GM23248 (cell line): ENCODE results near the gene ACAP3. TPM values are rescaled to one million over a fixed set of nuclear protein-coding genes. Genes with fewer than 3 reads are reported as not detected.

Experiments used
- DNase-seq: peaks from one replicate; pipeline ENCODE4 v3.0.0-alpha.2; 2015
- H2AFZ ChIP-seq: fragments of 200-600 bp; sonication (generic); 2 replicates; pipeline ENCODE4 v1.6.1; 2016; ENCODE audit warnings: antibody characterized with exemption
- H3F3A ChIP-seq: fragments of 200-600 bp; sonication (generic); 2 replicates; pipeline ENCODE4 v1.6.1; 2016; ENCODE audit warnings: mild to moderate bottlenecking, antibody characterized with exemption, mixed run types; ENCODE audit not compliant: insufficient read depth
- H3K27ac ChIP-seq: fragments of 200-600 bp; sonication (generic); 2 replicates; pipeline ENCODE4 v1.5.1; 2016; ENCODE audit warnings: mild to moderate bottlenecking
- H3K27me3 ChIP-seq: fragments of 200-600 bp; sonication (generic); replicated peaks from 2 replicates; pipeline ENCODE4 v1.6.1; 2016; ENCODE audit warnings: mild to moderate bottlenecking; ENCODE audit not compliant: insufficient read depth
- H3K36me3 ChIP-seq: fragments of 200-600 bp; sonication (generic); 2 replicates; pipeline ENCODE4 v1.6.1; 2016; ENCODE audit warnings: low read depth, mild to moderate bottlenecking
- H3K4me1 ChIP-seq: fragments of 200-600 bp; sonication (generic); 2 replicates; pipeline ENCODE4 v1.6.1; 2016; ENCODE audit warnings: mild to moderate bottlenecking; ENCODE audit not compliant: insufficient read depth
- H3K4me2 ChIP-seq: fragments of 200-600 bp; sonication (generic); one replicate; pipeline ENCODE4 v1.6.1; 2016; ENCODE audit warnings: mild to moderate bottlenecking; ENCODE audit not compliant: unreplicated experiment
- H3K4me3 ChIP-seq: fragments of 200-600 bp; sonication (generic); 2 replicates; pipeline ENCODE4 v1.5.1; 2016; ENCODE audit warnings: mild to moderate bottlenecking
- H3K79me2 ChIP-seq: fragments of 200-600 bp; sonication (generic); 2 replicates; pipeline ENCODE4 v1.6.1; 2016; ENCODE audit warnings: mild to moderate bottlenecking; ENCODE audit not compliant: insufficient read depth
- H3K9ac ChIP-seq: fragments of 200-600 bp; sonication (generic); 2 replicates; pipeline ENCODE4 v1.6.1; 2016; ENCODE audit warnings: mild to moderate bottlenecking
- H3K9me2 ChIP-seq: fragments of 200-600 bp; sonication (generic); 2 replicates; pipeline ENCODE4 v1.6.1; 2016; ENCODE audit warnings: mixed run types, mild to moderate bottlenecking, moderate library complexity; ENCODE audit not compliant: insufficient read depth
- H3K9me3 ChIP-seq: fragments of 200-600 bp; sonication (generic); one replicate; pipeline ENCODE4 v1.6.1; 2017; ENCODE audit warnings: low read depth
- H4K20me1 ChIP-seq: fragments of 200-600 bp; sonication (generic); 2 replicates; pipeline ENCODE4 v1.6.0; 2016; ENCODE audit not compliant: insufficient read depth
- EZH2 ChIP-seq: fragments of 200-600 bp; sonication (generic); IDR thresholded peaks from 2 replicates; pipeline ENCODE4 v1.6.1; 2018; ENCODE audit warnings: antibody characterized with exemption, mild to moderate bottlenecking; ENCODE audit not compliant: insufficient read depth, poor library complexity, severe bottlenecking
- EZH2phosphoT487 ChIP-seq: fragments of 200-600 bp; sonication (generic); IDR thresholded peaks from 2 replicates; pipeline ENCODE4 v1.6.1; 2018; ENCODE audit warnings: antibody characterized with exemption, moderate library complexity, mild to moderate bottlenecking, low read depth; ENCODE audit not compliant: insufficient read depth
- WGBS, 2 experiments: methylation state at CpG; one replicate each; pipeline ENCODE4 v1.1.6; 2015 to 2017; ENCODE audit warnings: low lambda C conversion rate in 2 of 2, low coverage in 1 of 2; ENCODE audit errors: missing lambda C conversion rate in 2 of 2; 5-methylcytosine and 5-hydroxymethylcytosine counted together
- in situ Hi-C: fragments of 300-500 bp; cut with MboI; formaldehyde crosslinking; loops from 2 replicates; pipeline ENCODE4 v1.15.0; 2020
- polyA plus RNA-seq: library from polyadenylated mRNA; unstranded; fragments of >200 nt; fragmentation: Nextera tagmentation; extraction: Ambion mirVana; gene quantifications from 2 replicates; pipeline ENCODE4 v1.2.1, GENCODE V29; 2016
- total RNA-seq: library from RNA; depleted of rRNA; stranded (reverse); fragments of >200 nt; shearing (Covaris generic); gene quantifications from 2 replicates; pipeline ENCODE4 v1.2.3, GENCODE V29; 2014

The ACAP3 gene
- total and polyA plus RNA-seq, 2 experiments from 2014 or later = 11.8 to 68.0 TPM

DNA sequence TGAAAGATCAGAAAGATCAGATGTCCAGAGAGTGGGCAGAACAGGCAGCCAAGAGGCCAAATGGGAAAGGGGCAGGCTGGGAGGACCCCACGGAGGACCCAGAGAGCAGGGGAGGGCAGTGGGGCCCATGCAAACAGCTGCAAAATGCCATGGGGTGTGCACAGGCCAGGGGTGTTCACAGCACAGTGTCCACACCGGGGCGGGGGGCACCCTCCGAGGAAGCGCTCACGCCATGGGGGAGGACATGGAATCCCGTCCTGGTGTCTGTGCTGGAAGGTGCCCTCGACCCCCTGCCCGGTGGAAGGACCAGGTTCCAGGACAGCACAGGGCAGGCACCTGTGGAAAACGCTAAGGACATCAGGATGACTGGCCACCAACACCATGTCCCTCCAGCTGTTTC is 15.2 kb upstream of the ACAP3 start:
- Histone ChIP-seq H3K9me2 (no peaks in the 10 kb centered on the region), H3K36me3 (peaks cover 4% of the 10 kb centered on the region; the same call in 1 of the 2 replicates), H3K27me3 (no peaks in the 10 kb centered on the region), H3K27ac (no peak overlapping the region), H3K4me1 (peaks cover 22% of the 10 kb centered on the region), H3K9ac (peak overlapping the region; percentile 44; the same call in 1 of the 2 replicates), H3K9me3 (no peaks in the 10 kb centered on the region), H4K20me1 (no peaks in the 10 kb centered on the region), H3K4me2 (no peak overlapping the region), H2AFZ (no peak overlapping the region), H3K79me2 (peaks cover 78% of the 10 kb centered on the region), H3K4me3 (peak overlapping the region; percentile 58; the same call in 1 of the 2 replicates), H3F3A (peaks cover 13% of the 10 kb centered on the region)
- 79 to 83% methylated on average over 8 to 10 of the region's 10 CpGs for WGBS, 2 experiments
- DNase-seq = no peak
- TF ChIP-seq EZH2 (no peak), EZH2phosphoT487 (no peak)
- in situ Hi-C loops = no loop called here

DNA sequence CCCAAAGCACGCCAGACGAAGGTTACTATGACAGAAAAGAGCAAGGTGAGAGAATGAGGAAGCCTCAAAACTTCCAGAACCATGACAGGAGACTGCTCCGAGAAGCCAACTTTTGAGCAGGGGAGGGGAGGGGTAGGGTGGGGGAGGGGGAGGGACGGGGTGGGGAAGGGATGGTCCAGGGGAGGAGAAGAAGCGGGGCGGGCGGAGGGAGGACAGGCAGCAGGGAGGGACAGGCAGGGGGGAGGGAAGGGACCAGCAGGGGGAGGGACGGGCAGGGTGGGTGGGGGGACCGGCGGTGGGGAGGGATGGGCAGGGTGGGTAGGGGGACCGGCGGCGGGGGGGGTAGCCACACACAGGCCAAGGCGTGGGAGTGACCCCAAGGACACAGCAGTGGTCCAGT is 14.7 kb upstream of the ACAP3 start:
- TF ChIP-seq EZH2phosphoT487 = no peak
- no peak for TF ChIP-seq EZH2
- Histone ChIP-seq H3K27ac (no peak overlapping the region), H4K20me1 (no peaks in the 10 kb centered on the region), H3K36me3 (peaks cover 4% of the 10 kb centered on the region; the same call in 1 of the 2 replicates), H3F3A (peaks cover 18% of the 10 kb centered on the region), H3K4me1 (peaks cover 26% of the 10 kb centered on the region), H2AFZ (no peak overlapping the region), H3K4me2 (no peak overlapping the region), H3K9ac (no peak overlapping the region), H3K9me2 (no peaks in the 10 kb centered on the region), H3K9me3 (no peaks in the 10 kb centered on the region), H3K4me3 (no peak overlapping the region), H3K27me3 (no peaks in the 10 kb centered on the region), H3K79me2 (peaks cover 83% of the 10 kb centered on the region)
- 63 to 75% methylated on average over 4 to 14 of the region's 14 CpGs for WGBS, 2 experiments
- DNase-seq = no peak
- in situ Hi-C loops = no loop called here

DNA sequence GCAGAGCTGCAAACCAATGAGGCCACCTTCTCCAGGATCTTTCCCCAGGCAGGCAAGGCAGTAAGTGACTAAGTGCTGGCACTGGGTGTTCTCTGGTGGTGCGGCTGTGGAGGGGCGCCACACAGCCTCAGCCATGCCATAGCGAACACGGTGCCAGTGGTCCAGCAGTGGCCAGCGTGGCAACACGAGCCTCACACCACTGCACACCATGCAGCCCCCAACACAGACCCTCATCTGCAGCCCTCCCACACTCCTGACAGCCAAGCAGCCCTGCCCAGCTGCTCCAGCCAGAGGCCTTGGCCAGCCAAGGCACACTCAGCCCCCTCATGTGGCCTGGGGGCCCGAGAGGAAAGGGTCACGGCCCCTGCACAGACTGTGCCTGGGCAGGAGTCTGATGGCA is 13.7 kb upstream of the ACAP3 start:
- peaks cover 27% of the 10 kb centered on the region for H3F3A ChIP-seq
- TF ChIP-seq EZH2phosphoT487 (no peak), EZH2 (no peak)
- H3K9me3 ChIP-seq = no peaks in the 10 kb centered on the region
- WGBS, 2 experiments = 69 to 73% methylated on average over 8 of the region's 8 CpGs
- no peak overlapping the region for H3K4me2 ChIP-seq
- peak overlapping the region; percentile 21; the same call in 1 of the 2 replicates for H3K9ac ChIP-seq
- no peak for DNase-seq
- H3K79me2 ChIP-seq = peaks cover 86% of the 10 kb centered on the region
- peaks cover 26% of the 10 kb centered on the region for H3K4me1 ChIP-seq
- H3K36me3 ChIP-seq = peaks cover 4% of the 10 kb centered on the region; the same call in 1 of the 2 replicates
- H3K27me3 ChIP-seq = no peaks in the 10 kb centered on the region
- no peak overlapping the region for H2AFZ ChIP-seq
- no peak overlapping the region for H3K27ac ChIP-seq
- in situ Hi-C loops = no loop called here
- H4K20me1 ChIP-seq = no peaks in the 10 kb centered on the region
- no peak overlapping the region for H3K4me3 ChIP-seq
- H3K9me2 ChIP-seq = no peaks in the 10 kb centered on the region

DNA sequence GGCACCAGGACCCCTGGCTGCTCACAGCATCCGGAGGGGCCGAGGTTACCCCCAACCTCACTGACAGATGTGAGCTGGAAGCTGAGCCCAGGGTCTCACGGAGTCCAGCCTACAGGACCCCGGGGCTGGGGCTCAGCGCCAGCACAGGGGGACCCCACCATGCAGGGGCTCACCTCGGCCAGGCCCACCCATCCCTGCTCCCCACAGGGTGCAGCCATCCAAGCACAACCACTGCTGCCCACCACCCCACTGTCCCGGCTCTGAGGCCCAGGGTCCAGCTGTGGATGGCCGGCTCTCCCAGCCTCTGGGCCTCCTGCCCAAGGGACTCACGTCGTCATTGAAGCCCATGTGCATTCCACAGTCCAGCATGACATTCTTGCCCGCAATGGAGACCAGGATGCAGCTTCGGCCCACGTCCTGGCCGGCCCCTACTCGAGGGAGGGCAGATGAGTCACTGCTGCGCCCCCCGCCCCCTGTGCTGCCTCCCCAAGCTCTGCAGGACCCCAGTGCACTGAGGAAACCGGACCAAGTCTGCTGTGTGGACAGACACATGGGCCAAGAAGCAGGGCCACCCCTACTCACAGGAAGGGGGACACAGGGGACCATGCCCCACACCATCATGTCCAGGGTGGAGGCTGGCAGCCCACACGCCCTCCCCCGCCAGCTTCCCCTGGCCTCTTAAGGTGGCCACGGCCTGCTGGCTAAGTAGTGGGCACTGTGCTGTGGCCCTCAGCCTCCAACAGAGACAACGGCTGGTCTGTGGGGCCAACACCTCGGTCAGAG is 13.1 kb upstream of the ACAP3 start:
- Histone ChIP-seq H4K20me1 (no peaks in the 10 kb centered on the region), H3K9ac (peak overlapping the region; percentile 20; the same call in 1 of the 2 replicates), H3K9me3 (no peaks in the 10 kb centered on the region), H3K9me2 (no peaks in the 10 kb centered on the region), H2AFZ (no peak overlapping the region), H3K4me2 (no peak overlapping the region), H3F3A (peaks cover 27% of the 10 kb centered on the region), H3K36me3 (peaks cover 9% of the 10 kb centered on the region; the same call in 1 of the 2 replicates), H3K27ac (no peak overlapping the region; the same call in 1 of the 2 replicates), H3K79me2 (peaks cover 86% of the 10 kb centered on the region), H3K4me1 (peaks cover 22% of the 10 kb centered on the region), H3K27me3 (no peaks in the 10 kb centered on the region), H3K4me3 (no peak overlapping the region)
- no peak for DNase-seq
- WGBS, 2 experiments = 69% methylated on average over 21 to 22 of the region's 23 CpGs
- TF ChIP-seq EZH2 = no peak
- TF ChIP-seq EZH2phosphoT487 = no peak
- in situ Hi-C loops = no loop called here
